NCI-H526 (cell line): ENCODE measurements around the gene SIDT1.
A peak's percentile ranks its signal among the peaks of the same experiment; 100 is the strongest.

Experiments
- DNase-seq, 2 experiments: peaks; one replicate each; lab custom pipeline; 2025; lab: John Stamatoyannopoulos, UW

Gene SIDT1

GRCh38 chr3:113531826-113532697 lies at the start of gene SIDT1:
SIDT1 (plus strand) TSS chr3:113532555; CDS start chr3:113533022, 467 bp downstream.
- DNase-seq, result peak; percentile 37 to 58

DNA sequence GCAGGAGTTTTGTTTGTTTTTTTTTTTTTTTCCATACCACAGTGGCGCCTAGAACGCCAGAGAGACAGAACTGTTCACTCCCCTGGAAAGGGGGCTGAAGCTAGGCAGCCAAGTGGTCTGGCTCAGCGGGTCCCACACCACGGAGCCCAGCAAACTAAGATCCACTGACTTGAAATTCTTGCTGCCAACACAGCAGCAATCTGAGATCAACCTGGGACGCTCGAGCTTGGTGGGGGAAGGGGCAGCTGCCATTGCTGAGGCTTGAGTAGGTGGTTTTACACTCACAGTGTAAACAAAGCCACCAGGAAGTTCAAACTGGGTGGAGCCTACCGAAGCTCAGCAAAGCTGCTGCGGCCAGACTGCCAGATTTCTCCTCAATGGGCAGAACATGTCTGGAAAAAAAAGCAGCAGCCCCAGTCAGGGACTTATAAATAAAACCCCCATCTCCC lies 47.2 kb upstream of the SIDT1 start:
- DNase-seq, result no peak

GRCh38 chr3:113495035-113495434 lies 37.3 kb upstream of the SIDT1 start:
- DNase-seq, result peak in 1 of 2 experiments; percentile 16

GRCh38 chr3:113496924-113497323 lies 35.4 kb upstream of the SIDT1 start:
- DNase-seq, result no peak

GRCh38 chr3:113498221-113499005 lies 33.9 kb upstream of the SIDT1 start:
- no peak for DNase-seq

DNA sequence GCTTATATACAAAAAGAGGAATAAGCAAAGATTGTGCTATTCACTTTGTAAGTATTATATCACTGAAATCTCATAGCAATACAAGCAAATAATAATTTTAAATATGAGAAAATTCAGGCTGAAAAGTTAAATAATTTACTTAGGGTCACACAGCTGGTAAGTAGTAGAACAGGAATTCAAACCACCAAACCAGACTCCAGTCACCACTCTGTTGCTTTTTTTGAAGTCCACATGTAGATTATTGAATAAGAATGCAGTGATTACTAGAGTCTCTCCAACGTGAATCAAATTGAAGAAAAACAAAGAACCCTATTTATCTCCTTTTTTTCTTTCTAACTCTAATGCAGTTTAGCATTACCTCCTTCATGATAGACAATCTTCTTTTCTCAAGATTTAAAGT lies 33.3 kb upstream of the SIDT1 start:
- no peak for DNase-seq

GRCh38 chr3:113501597-113501996 lies 30.8 kb upstream of the SIDT1 start:
- no peak for DNase-seq

- DNase-seq, result no peak
Observed at GRCh38 chr3:113505867-113506266, 26.5 kb upstream of the SIDT1 start.

- DNase-seq, result no peak
Observed at GRCh38 chr3:113507501-113508067, 24.8 kb upstream of the SIDT1 start.

GRCh38 chr3:113508966-113509365 lies 23.4 kb upstream of the SIDT1 start:
- DNase-seq, result no peak

- DNase-seq, result peak in 1 of 2 experiments; percentile 26
Observed at GRCh38 chr3:113514265-113514769, 18.0 kb upstream of the SIDT1 start.

DNA sequence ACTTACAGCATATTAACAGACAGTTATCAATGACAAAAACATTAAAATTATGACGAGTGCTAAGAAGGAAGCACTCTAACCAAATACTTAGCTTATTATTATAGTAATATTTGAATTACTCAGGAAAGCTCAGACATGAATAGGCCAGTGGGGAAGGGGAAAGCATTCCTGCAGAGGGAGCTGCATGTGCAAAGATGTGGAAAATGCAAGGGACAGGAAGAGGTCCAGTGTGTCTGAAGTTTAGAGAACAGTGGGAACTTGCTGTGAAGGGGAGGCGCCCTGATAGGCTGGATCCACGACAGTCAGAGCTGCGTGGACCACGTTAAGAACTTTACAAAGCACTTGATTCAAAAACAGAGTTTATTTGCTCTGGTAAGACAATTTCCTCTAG lies 16.2 kb upstream of the SIDT1 start:
- peak; percentile 12 to 31 for DNase-seq

DNA sequence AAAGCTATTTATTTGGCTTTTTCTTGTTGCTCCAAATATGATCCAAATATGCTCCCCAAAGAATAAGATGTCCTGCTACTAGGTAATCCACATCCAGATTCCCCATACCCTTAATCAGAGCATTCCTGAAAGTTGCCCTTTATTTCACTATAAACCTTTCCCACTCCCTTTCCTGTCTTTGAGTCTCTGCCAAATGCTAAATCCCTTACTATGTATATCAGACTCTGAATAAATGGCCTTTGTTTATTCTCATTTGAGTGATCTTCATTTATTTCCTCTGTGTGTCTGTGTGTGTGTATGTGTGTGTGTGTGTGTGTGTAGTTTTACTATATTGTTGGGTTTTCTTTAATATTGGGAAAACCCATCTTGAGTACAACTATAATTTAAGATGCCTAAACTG lies 10.4 kb upstream of the SIDT1 start:
- no peak for DNase-seq

DNA sequence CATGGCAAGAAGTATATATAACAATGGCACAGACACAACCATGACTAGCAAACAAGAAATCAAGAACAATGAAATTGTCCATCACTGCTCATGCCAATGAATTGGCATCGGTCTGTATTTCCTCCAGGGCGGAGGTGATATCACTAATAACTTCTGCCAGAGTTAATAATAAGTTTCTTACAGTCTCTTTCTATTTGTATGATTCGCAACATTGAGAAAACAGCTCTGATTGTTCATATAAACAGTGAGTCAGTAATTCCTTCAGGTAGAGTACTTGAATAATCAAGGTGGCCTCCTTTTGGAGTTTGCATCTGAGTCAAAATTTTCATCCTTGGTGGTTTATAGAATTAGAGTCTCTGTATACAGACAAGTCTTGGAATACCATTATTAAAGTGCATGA lies 9.1 kb upstream of the SIDT1 start:
- DNase-seq, result no peak

GRCh38 chr3:113532698-113533533 lies 561 bp downstream of the SIDT1 start:
- DNase-seq, result peak in 1 of 2 experiments; percentile 41

- DNase-seq, result no peak
Observed at GRCh38 chr3:113533534-113533892, 1.2 kb downstream of the SIDT1 start.

- no peak for DNase-seq
Observed at GRCh38 chr3:113534365-113534764, 2.0 kb downstream of the SIDT1 start.

DNA sequence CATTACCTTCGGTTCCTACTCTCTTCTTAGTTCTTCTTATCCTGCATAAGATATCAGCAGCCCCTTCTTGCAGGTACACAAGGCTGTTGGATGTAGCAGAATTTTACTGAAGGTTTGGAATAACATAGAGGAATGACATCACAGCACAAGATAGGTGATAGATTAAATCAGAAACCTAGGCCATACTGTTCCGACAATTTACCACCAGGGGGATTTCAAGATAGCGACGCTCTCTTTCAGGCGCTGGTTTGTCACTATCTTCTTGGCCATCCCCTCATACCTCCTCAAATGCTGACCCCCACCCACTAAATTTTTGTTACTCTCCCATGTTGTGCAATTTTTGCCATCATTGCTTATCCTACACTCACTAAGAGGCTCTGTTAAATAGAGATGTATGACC lies 3.5 kb downstream of the SIDT1 start:
- no peak for DNase-seq

- no peak for DNase-seq
Observed at GRCh38 chr3:113536627-113537101, 4.3 kb downstream of the SIDT1 start.

DNA sequence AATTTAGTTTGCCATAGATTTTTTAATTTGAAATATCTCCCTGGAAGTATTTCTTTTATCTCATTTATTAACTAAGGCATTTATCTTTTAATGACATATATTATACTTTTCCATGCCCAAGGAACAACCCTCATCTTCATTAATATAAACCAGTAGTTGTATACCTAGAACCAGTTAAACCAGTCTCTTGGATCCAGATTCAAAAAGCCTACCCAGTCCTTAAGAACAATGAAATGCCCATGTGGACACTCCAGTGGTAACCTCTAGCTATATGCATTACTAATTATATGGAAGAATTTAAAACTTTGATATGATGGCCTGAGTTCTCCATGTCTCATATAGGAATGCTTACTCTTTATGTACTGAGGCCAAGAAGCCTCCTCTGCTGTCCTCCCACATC lies 4.8 kb downstream of the SIDT1 start:
- DNase-seq, result no peak

DNA sequence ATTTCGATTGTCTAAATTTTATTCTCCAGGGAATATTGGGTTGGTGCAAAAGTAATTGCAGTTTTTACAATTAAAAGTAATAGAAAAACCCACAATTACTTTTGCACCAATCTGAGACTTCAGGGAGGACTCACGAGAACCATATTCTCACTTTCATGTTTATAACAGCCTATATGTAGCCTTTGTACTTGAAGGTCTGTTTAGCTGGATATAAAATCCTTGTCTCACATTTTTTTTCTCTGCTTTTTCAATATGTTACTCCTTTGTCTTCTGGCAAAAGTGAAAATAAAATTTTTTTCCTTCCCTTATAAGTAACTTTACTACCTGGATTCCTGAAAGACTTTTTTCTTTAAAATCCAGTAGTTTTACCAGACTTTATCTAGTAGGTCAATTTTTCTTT lies 9.2 kb downstream of the SIDT1 start:
- DNase-seq, result no peak
